ENCODE data around the gene TMA16. TPM values are rescaled to one million over a fixed set of nuclear protein-coding genes. Genes with fewer than 3 reads are reported as not detected.

The TMA16 gene
- total and polyA plus RNA-seq, 2 donors (not counting 1 experiment from before 2014, with no cell fraction given) = 6.5 to 40.5 TPM

GRCh38 chr4:163554870-163555465 is 60.5 kb downstream of the TMA16 start:
- CTCF ChIA-PET = interaction anchor here (0.5 to 28.8 kb wide), 28 partner anchors 10 to 1058 kb away, joined by 3 to 1334 read pairs (median 8); partner anchors contain the start of gene TMA16
- Histone ChIP-seq H3K79me2 (ENCODE audit: control insufficient read depth, insufficient read depth, low read length) (peaks cover 48% of the 10 kb centered on the region), H3K36me3 (replicated peaks in 1 of 2; ENCODE audit: control extremely low read depth in 1 of 2, control insufficient read depth in 1 of 2, extremely low read depth in 1 of 2, insufficient read depth in 2 of 2, low read length in 1 of 2) (peaks cover 0 to 70% of the 10 kb centered on the region in 2 experiments), H2AFZ (ENCODE audit: insufficient read depth, low read depth, low read length, poor library complexity, severe bottlenecking) (no peak overlapping the region), H3K4me1 (ENCODE audit: control insufficient read depth in 2 of 2, insufficient read depth in 2 of 2, low read length in 2 of 2) (peaks cover 58 to 77% of the 10 kb centered on the region in 2 donors), H3K27ac (ENCODE audit: low read length in 2 of 2) (peak overlapping the region in 1 of 2 donors; percentile 91), H3K9ac (ENCODE audit: low read length) (no peak overlapping the region), H3K4me2 (replicated peaks; ENCODE audit: low read depth, low read length, poor library complexity, severe bottlenecking) (peak overlapping the region; percentile 17), H3K9me3 (ENCODE audit: control extremely low read depth in 1 of 3, control insufficient read depth in 2 of 3, insufficient read depth in 1 of 3, low read length in 2 of 3) (no peaks in the 10 kb centered on the region), H3K27me3 (replicated peaks in 1 of 4; ENCODE audit: control extremely low read depth in 1 of 4, control insufficient read depth in 3 of 4, insufficient read depth in 4 of 4, low read length in 3 of 4) (no peaks in the 10 kb centered on the region), H3K4me3 (ENCODE audit: control extremely low read depth in 1 of 5, extremely low read depth in 1 of 5, insufficient read depth in 1 of 5, low read depth in 2 of 5, low read length in 4 of 5) (no peak overlapping the region), H4K20me1 (ENCODE audit: control insufficient read depth, insufficient read depth, low read length, poor library complexity, severe bottlenecking) (peaks cover 5% of the 10 kb centered on the region)
- H3K9me3 Mint-ChIP-seq (ENCODE audit: insufficient read depth) = no peaks in the 10 kb centered on the region
- intact Hi-C loops (cut with micrococcal nuclease) = loop anchor here (1.0 kb wide), 3 partner anchors 110 to 200 kb away; no protein-coding TSS in a partner anchor
- TF ChIP-seq CTCF (IDR thresholded peaks at IDR 0.05) (peak; percentile 93), EZH2 (IDR thresholded peaks at IDR 0.05; ENCODE audit: borderline replicate concordance, insufficient read depth, low read depth, low read length, poor library complexity, severe bottlenecking) (no peak)
- H3K27me3 Mint-ChIP-seq = no peaks in the 10 kb centered on the region
- H3K4me3 Mint-ChIP-seq = no peak overlapping the region
- peaks cover 84% of the 10 kb centered on the region for H3K4me1 Mint-ChIP-seq
- DNase-seq = peak; percentile 62
- peak overlapping the region; percentile 82 for H3K27ac Mint-ChIP-seq
- ATAC-seq (ENCODE audit: low read depth) = no peak
- POLR2A ChIA-PET = interaction anchor here (0.6 to 2.2 kb wide), 2 partner anchors 57 to 112 kb away, joined by 5 to 13 read pairs; no protein-coding TSS in a partner anchor
- WGBS (ENCODE audit: insufficient coverage) = 0% methylated on average over 1 of the region's 3 CpGs

GRCh38 chr4:163556177-163556576 is 61.7 kb downstream of the TMA16 start:
- no peaks in the 10 kb centered on the region for H3K27me3 Mint-ChIP-seq
- Histone ChIP-seq H3K9me3 (ENCODE audit: control extremely low read depth in 1 of 3, control insufficient read depth in 2 of 3, insufficient read depth in 1 of 3, low read length in 2 of 3) (peaks cover 0 to 2% (median 1%) of the 10 kb centered on the region in 3 donors), H3K27me3 (replicated peaks in 1 of 4; ENCODE audit: control extremely low read depth in 1 of 4, control insufficient read depth in 3 of 4, insufficient read depth in 4 of 4, low read length in 3 of 4) (no peaks in the 10 kb centered on the region), H3K36me3 (replicated peaks in 1 of 2; ENCODE audit: control extremely low read depth in 1 of 2, control insufficient read depth in 1 of 2, extremely low read depth in 1 of 2, insufficient read depth in 2 of 2, low read length in 1 of 2) (peaks cover 0 to 72% of the 10 kb centered on the region in 2 experiments), H2AFZ (ENCODE audit: insufficient read depth, low read depth, low read length, poor library complexity, severe bottlenecking) (no peak overlapping the region), H3K79me2 (ENCODE audit: control insufficient read depth, insufficient read depth, low read length) (peaks cover 49% of the 10 kb centered on the region), H3K27ac (ENCODE audit: low read length in 2 of 2) (peak overlapping the region; percentile 12 to 91), H3K4me2 (replicated peaks; ENCODE audit: low read depth, low read length, poor library complexity, severe bottlenecking) (peak overlapping the region; percentile 18), H3K4me1 (ENCODE audit: control insufficient read depth in 2 of 2, insufficient read depth in 2 of 2, low read length in 2 of 2) (peaks cover 48 to 73% of the 10 kb centered on the region in 2 donors), H4K20me1 (ENCODE audit: control insufficient read depth, insufficient read depth, low read length, poor library complexity, severe bottlenecking) (peaks cover 5% of the 10 kb centered on the region), H3K9ac (ENCODE audit: low read length) (no peak overlapping the region), H3K4me3 (ENCODE audit: control extremely low read depth in 1 of 5, extremely low read depth in 1 of 5, insufficient read depth in 1 of 5, low read depth in 2 of 5, low read length in 4 of 5) (no peak overlapping the region)
- peaks cover 1% of the 10 kb centered on the region for H3K9me3 Mint-ChIP-seq (ENCODE audit: insufficient read depth)
- peaks cover 80% of the 10 kb centered on the region for H3K4me1 Mint-ChIP-seq
- H3K27ac Mint-ChIP-seq = peak overlapping the region; percentile 82
- peak; percentile 42 for ATAC-seq (ENCODE audit: low read depth)
- no peak overlapping the region for H3K4me3 Mint-ChIP-seq
- peak; percentile 49 for DNase-seq
- ChIA-PET CTCF (interaction anchor here (0.7 to 28.8 kb wide), 34 partner anchors 9 to 1174 kb away, joined by 3 to 1334 read pairs (median 6); partner anchors contain the start of gene TMA16), POLR2A (interaction anchor here (1.0 to 2.2 kb wide), 5 partner anchors 55 to 125 kb away, joined by 4 to 13 read pairs (median 6); no protein-coding TSS in a partner anchor)
- no CpG with 5 or more reads among the region's 2 CpGs for WGBS (ENCODE audit: insufficient coverage)
- intact Hi-C loops (cut with micrococcal nuclease) = no loop called here
- TF ChIP-seq EZH2 (IDR thresholded peaks at IDR 0.05; ENCODE audit: borderline replicate concordance, insufficient read depth, low read depth, low read length, poor library complexity, severe bottlenecking) (no peak), CTCF (IDR thresholded peaks at IDR 0.05) (peak; percentile 49)
